Inferior parietal cortex (tissue), 1 donor: ENCODE results near the gene MREG.
"Not testable (repeated sequence)": the region's sequence is repeated elsewhere in the genome, so short reads cannot be mapped to it uniquely, and the experiment has no call there.

ENCODE experiments used
- DNase-seq: peaks from one replicate; pipeline ENCODE4 v3.0.0-alpha.2; 2016; ENCODE audit errors: extremely low spot score

MREG gene

GRCh38 chr2:215988556-215989207 lies 24.7 kb downstream of the MREG start:
- not testable (repeated sequence) for DNase-seq

GRCh38 chr2:215985257-215985656 lies 28.1 kb downstream of the MREG start:
- DNase-seq = no peak

DNA sequence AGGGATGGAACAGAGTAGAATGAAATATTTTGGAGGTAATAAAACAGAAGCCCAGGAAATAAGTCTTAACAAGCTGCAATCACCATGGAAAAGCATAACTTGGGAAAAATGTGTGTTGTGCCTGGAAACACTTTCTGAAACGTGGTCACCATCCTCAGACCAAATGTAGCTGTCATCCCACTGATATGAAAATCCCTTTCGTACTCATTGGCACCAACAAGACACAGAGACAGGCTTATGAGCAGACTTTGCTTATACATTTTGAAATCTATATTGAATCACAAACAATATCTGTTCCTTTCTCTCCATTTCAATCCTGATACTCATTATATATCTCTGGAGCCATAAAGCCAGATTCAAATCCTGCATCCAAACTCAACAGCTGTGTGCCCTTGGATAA lies 28.7 kb downstream of the MREG start:
- no peak for DNase-seq

GRCh38 chr2:215983581-215984351 lies 29.6 kb downstream of the MREG start:
- no peak for DNase-seq

DNA sequence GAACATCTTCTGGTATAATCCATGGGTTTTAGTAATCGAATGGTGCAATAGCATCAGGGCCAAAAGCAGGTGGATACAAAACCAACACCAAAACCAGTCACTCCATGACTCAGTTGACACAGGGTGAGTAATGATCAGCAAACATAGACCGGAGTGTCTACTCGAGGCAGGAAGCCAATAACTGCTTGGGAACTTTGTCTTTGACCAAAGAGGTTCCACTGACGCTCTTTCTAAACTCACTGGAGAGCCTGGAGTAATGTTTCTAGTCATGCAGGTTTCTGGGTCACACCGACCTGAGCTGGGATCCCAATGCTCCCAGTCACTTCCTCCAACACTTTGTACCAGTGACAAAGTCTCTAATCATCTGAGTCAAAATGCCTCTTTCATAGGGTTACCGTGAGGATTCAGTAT lies 30.9 kb downstream of the MREG start:
- DNase-seq = no peak

GRCh38 chr2:215981115-215981514 lies 32.2 kb downstream of the MREG start:
- DNase-seq = no peak

GRCh38 chr2:215979620-215980019 lies 33.7 kb downstream of the MREG start:
- no peak for DNase-seq

- no peak for DNase-seq
Measured at GRCh38 chr2:215974700-215975429, 38.5 kb downstream of the MREG start.

DNA sequence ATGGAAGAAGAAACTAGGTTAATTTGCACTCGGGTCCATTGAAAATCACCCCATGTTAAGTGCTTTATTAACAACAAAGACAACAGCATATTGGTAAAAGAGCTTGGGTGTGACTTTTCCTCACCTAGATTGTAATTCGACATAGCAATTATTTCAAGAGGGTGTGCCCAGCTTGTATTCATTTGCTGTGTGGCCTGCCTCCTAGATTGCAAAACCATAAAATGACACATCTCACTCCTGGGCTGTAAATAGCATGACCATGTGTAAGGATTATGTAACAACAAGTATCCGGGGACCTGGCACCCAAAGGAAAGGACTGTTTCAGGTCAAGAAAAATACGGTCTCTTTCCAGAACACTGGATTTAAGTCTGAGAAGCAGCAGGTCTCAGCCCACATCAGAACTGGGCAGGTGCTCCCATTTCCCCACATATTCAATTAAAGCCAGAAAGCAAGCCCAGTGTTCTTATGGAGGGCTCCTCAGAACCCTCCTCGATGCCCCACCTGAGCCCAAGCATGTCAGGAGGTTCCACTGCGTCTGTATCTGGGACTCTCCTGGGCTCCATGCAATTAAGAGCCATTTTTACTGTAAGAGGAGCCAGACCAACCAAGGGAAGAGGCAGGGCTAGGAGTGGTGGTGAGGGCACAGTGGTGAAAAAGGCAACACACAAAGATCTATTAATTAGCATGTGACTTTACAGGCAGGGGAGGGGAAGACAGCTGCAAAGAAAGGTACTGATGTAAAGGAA lies 39.2 kb downstream of the MREG start:
- DNase-seq = peak; percentile 38

DNA sequence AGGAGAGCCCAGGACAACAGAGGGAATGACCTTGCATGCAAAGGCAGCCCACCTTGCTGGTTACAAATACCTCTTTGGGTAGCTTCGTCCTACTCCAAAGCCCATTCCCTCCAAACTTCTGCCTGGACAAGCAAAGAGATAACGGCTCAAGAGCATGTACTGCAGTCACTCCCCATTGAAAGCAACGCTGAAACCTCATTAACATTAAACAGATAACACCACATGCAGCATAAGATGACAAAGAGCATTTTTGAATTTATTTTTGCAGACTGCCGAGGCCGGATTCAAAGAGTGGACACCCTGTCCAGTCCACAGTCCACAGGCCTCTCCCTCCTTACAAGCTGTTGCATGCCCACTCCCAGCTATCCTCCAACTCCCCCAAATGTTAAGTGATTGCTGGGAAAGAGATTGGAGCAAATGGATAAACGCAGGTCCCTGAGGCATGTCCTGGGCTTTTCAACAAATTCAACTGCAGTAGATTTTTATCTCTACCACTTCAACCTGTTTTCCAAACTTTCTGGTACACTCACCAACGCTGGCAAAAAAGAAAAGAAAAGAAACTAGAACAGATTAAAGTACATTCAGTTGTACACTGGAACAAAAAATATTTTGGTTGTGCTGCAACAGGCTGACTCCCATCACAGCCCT lies 40.1 kb downstream of the MREG start:
- DNase-seq = no peak

- no peak for DNase-seq
Measured at GRCh38 chr2:215971671-215972070, 41.7 kb downstream of the MREG start.

GRCh38 chr2:215970894-215971293 lies 42.5 kb downstream of the MREG start:
- not testable (repeated sequence) for DNase-seq

GRCh38 chr2:215970425-215970824 lies 42.9 kb downstream of the MREG start:
- DNase-seq = no peak

- no peak for DNase-seq
Measured at GRCh38 chr2:215969131-215969841, 44.1 kb downstream of the MREG start.

DNA sequence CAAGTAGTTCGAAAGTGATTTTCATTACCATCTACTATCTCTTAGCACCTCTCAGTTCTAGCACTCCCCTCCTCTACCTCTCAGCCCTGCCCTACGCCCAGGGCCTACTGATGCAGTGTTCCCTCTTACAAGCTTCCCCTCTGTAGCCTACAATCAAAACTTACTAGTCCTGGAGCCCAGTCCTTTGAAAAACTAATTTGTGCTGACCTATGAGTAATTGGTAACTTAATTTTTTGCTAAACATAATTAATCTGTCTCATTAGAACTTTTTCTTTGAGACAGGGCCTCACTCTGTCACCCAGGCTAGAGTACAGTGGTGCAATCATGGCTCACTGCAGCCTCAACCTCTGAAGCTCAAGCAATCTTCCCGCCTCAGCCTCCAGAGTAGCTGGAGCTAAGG lies 44.9 kb downstream of the MREG start:
- no peak for DNase-seq

DNA sequence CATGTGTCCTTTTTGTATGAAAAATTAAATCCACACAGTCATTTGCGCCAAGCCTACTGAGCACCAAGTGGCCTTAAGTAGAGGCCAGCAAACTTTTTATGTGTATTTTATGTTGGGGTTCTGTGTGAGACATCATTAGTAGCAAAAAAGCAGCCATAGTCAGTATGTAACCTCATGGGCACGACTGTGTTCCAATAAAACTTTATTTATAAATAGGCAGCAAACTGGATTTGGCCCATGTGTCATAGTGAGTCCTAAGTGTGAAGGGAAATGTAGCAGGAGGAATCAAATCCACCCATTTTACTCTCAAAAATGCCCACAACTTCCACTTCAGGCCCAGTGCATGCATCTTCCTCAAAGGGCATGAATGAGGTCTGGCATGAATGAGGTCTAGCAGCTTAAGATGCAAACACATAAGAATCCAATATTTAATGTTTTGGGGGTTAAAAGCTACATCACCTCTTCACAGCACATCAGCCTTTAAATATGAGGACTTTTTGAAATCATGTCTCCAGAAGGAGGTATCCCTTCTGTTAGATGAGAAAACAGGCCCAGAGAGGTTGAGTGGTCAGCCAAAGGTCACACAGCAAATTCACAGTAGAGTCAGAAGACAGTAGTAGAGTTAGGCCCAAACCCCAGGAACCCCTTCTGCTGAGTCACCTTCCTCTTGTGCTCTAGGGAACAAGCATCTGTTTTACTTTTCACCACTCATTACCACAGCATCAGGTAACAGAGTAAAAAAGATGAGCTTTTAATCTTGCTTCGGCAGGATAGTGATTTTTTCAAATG lies 45.6 kb downstream of the MREG start:
- no peak for DNase-seq

DNA sequence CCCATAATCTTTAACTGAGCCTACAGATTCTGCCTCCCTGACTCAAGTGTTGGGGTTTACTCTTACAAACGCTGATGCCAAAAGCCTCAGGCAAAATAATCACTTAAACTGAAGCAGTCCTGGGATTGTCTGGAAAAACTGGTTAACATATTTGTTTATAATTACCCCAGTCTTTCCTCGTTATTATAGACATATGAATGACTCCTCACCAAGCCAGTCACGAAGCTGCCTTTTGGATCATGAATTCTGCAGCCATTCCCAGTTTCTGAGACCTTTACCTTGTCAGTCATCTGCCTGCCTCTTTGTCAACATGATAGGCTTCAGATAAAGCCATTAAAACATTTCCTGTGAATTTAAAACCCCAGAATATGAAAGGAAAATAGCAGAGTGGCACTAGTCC lies 46.4 kb downstream of the MREG start:
- DNase-seq = no peak

DNA sequence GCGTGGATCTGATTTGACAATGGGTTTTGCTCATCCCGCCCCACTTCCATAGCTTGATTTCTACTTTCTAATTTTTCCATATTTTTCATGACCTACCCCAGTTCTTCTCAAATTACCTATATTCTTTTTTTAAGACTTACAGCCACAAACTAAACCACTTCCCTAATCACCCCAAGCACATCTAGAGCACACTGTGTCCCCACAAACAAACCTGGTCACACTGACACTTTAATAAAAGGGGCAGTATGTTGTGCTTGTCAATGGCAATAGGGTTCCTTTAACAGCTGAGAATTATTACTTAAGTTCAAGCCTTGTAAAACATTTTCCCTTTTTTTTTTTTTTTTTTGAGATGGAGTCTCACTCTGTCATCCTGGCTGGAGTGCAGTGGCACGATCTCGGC lies 47.1 kb downstream of the MREG start:
- no peak for DNase-seq

GRCh38 chr2:215965532-215966165 lies 47.7 kb downstream of the MREG start:
- no peak for DNase-seq

GRCh38 chr2:215961981-215962380 lies 51.4 kb downstream of the MREG start:
- DNase-seq = no peak
